Hepatocyte (in vitro differentiated cells): ENCODE results near the gene CKAP5. TPM values are rescaled to one million over a fixed set of nuclear protein-coding genes. Genes with fewer than 3 reads are reported as not detected.

Experiments used
- DNase-seq: peaks from one replicate; pipeline ENCODE4 v3.0.0-alpha.2; 2016; ENCODE audit warnings: low spot score
- H2AFZ ChIP-seq: fragments of 200-600 bp; sonication (generic); 2 replicates; pipeline ENCODE4 v1.6.0; 2016; ENCODE audit warnings: antibody characterized with exemption, mild to moderate bottlenecking
- H3K27ac ChIP-seq: fragments of 200-600 bp; sonication (generic); 2 replicates; pipeline ENCODE4 v1.5.1; 2016; ENCODE audit warnings: mild to moderate bottlenecking
- H3K27me3 ChIP-seq: fragments of 200-600 bp; sonication (generic); 2 replicates; pipeline ENCODE4 v1.6.1; 2016
- H3K36me3 ChIP-seq: fragments of 200-600 bp; sonication (generic); replicated peaks from 2 replicates; pipeline ENCODE4 v1.5.1; 2016; ENCODE audit warnings: low read depth; ENCODE audit not compliant: insufficient read depth
- H3K4me1 ChIP-seq: fragments of 200-600 bp; sonication (generic); 2 replicates; pipeline ENCODE4 v1.5.1; 2016; ENCODE audit warnings: mild to moderate bottlenecking, moderate library complexity; ENCODE audit not compliant: insufficient read depth
- H3K4me2 ChIP-seq: fragments of 200-600 bp; sonication (generic); 2 replicates; pipeline ENCODE4 v1.6.0; 2016
- H3K4me3 ChIP-seq: fragments of 200-600 bp; sonication (generic); 2 replicates; pipeline ENCODE4 v1.5.1; 2016; ENCODE audit warnings: mild to moderate bottlenecking
- H3K79me2 ChIP-seq: fragments of 200-600 bp; sonication (generic); 2 replicates; pipeline ENCODE4 v1.6.0; 2017; ENCODE audit warnings: mild to moderate bottlenecking
- H3K9me2 ChIP-seq: fragments of 200-600 bp; sonication (generic); replicated peaks from 2 replicates; pipeline ENCODE4 v1.6.0; 2017; ENCODE audit warnings: mild to moderate bottlenecking; ENCODE audit not compliant: insufficient read depth
- H3K9me3 ChIP-seq: fragments of 200-600 bp; sonication (generic); 2 replicates; pipeline ENCODE4 v1.5.1; 2016; ENCODE audit warnings: low read depth, mild to moderate bottlenecking
- H4K20me1 ChIP-seq: fragments of 200-600 bp; sonication (generic); 2 replicates; pipeline ENCODE4 v1.6.0; 2016; ENCODE audit warnings: mild to moderate bottlenecking; ENCODE audit not compliant: insufficient read depth, poor library complexity, severe bottlenecking
- CTCF ChIP-seq: fragments of 200-600 bp; sonication (generic); IDR thresholded peaks from 2 replicates; pipeline ENCODE4 v1.5.1; 2016; ENCODE audit warnings: antibody characterized with exemption, mild to moderate bottlenecking; ENCODE audit not compliant: poor library complexity
- EZH2 ChIP-seq: fragments of 200-600 bp; sonication (generic); IDR thresholded peaks from 2 replicates; pipeline ENCODE4 v1.6.1; 2016; ENCODE audit warnings: antibody characterized with exemption, mild to moderate bottlenecking, borderline replicate concordance
- EZH2phosphoT487 ChIP-seq: fragments of 200-600 bp; sonication (generic); IDR thresholded peaks from one replicate; pipeline ENCODE4 v1.6.1; 2018; ENCODE audit warnings: antibody characterized with exemption, mild to moderate bottlenecking, low read depth, moderate library complexity; ENCODE audit not compliant: unreplicated experiment, severe bottlenecking
- WGBS: methylation state at CpG from one replicate; pipeline ENCODE4 v1.1.6; 2016; ENCODE audit warnings: low lambda C conversion rate; ENCODE audit errors: missing lambda C conversion rate; 5-methylcytosine and 5-hydroxymethylcytosine counted together
- polyA plus RNA-seq: library from polyadenylated mRNA; unstranded; fragments of >200 nt; fragmentation: Nextera tagmentation; extraction: Ambion mirVana; gene quantifications from 2 replicates; pipeline ENCODE4 v1.2.1, GENCODE V29; 2016
- total RNA-seq: library from RNA; depleted of rRNA; stranded (reverse); fragments of >200 nt; gene quantifications from 2 replicates; pipeline ENCODE4 v1.2.3, GENCODE V29; 2014

The CKAP5 gene
- total and polyA plus RNA-seq, 2 experiments from 2014 or later: 23.7 to 53.3 TPM

- no peak overlapping the region for H3K27ac ChIP-seq
- no peak overlapping the region for H3K4me2 ChIP-seq
- H3K9me2 ChIP-seq: no peaks in the 10 kb centered on the region
- H3K4me3 ChIP-seq: no peak overlapping the region
- H3K9me3 ChIP-seq: no peaks in the 10 kb centered on the region
- no peak for DNase-seq
- WGBS: 90% methylated on average over 24 of the region's 24 CpGs
- H3K4me1 ChIP-seq: no peaks in the 10 kb centered on the region
- TF ChIP-seq EZH2phosphoT487 (no peak), CTCF (no peak), EZH2 (no peak)
- H3K79me2 ChIP-seq: no peaks in the 10 kb centered on the region
- no peaks in the 10 kb centered on the region for H3K36me3 ChIP-seq
- H3K27me3 ChIP-seq: no peaks in the 10 kb centered on the region
- H2AFZ ChIP-seq: no peak overlapping the region
- H4K20me1 ChIP-seq: no peaks in the 10 kb centered on the region
Observed at GRCh38 chr11:46729110-46730027, 116.7 kb downstream of the CKAP5 start.

- H3K9me2 ChIP-seq: no peaks in the 10 kb centered on the region
- no peaks in the 10 kb centered on the region for H3K4me1 ChIP-seq
- DNase-seq: no peak
- no peaks in the 10 kb centered on the region for H3K36me3 ChIP-seq
- H3K4me3 ChIP-seq: no peak overlapping the region
- H3K27ac ChIP-seq: no peak overlapping the region
- no peaks in the 10 kb centered on the region for H3K9me3 ChIP-seq
- no peak overlapping the region for H3K4me2 ChIP-seq
- H3K27me3 ChIP-seq: no peaks in the 10 kb centered on the region
- no peaks in the 10 kb centered on the region for H4K20me1 ChIP-seq
- H2AFZ ChIP-seq: no peak overlapping the region
- WGBS: 93% methylated on average over 9 of the region's 9 CpGs
- TF ChIP-seq CTCF (no peak), EZH2 (no peak), EZH2phosphoT487 (no peak)
- H3K79me2 ChIP-seq: no peaks in the 10 kb centered on the region
Observed at GRCh38 chr11:46728659-46729040, 117.4 kb downstream of the CKAP5 start.

- DNase-seq: no peak
- Histone ChIP-seq H3K27me3 (no peaks in the 10 kb centered on the region), H3K27ac (no peak overlapping the region), H3K79me2 (no peaks in the 10 kb centered on the region), H3K36me3 (no peaks in the 10 kb centered on the region), H3K4me3 (no peak overlapping the region), H3K9me2 (no peaks in the 10 kb centered on the region), H2AFZ (no peak overlapping the region), H3K9me3 (no peaks in the 10 kb centered on the region), H4K20me1 (no peaks in the 10 kb centered on the region), H3K4me1 (no peaks in the 10 kb centered on the region), H3K4me2 (no peak overlapping the region)
- 91% methylated on average over 12 of the region's 17 CpGs for WGBS
- TF ChIP-seq CTCF: no peak
- TF ChIP-seq EZH2: no peak
- TF ChIP-seq EZH2phosphoT487: no peak
Observed at GRCh38 chr11:46727952-46728658, 118.0 kb downstream of the CKAP5 start.
